NCI-H2029 (cell line): ENCODE results near the gene HOXD3.

ENCODE experiments used
- DNase-seq: peaks from one replicate; lab custom pipeline; 2025; lab: John Stamatoyannopoulos, UW

The HOXD3 gene

DNA sequence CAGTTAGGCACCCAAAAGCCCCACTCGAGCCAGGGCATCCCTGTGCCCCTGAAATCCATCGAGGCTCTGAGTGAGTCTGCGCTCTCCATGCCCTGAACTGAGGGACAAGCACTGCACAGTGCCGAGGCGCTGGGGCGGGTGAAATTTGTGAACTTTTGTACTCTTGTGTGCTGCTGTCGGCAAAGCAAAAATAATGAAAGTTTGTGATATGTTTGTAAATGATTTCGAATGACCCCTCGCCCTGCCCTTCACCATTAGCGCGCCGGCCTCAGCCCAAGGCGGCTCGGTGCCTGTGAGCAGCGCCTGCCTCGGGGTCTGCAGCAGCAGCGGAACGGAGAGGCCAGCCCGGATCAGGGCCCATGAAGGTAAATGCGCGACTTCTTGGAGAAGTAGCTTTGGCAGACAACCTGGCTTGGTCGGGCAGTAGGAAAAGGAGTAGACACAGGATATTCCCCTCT is 7.6 kb upstream of the HOXD3 start:
- no peak for DNase-seq

DNA sequence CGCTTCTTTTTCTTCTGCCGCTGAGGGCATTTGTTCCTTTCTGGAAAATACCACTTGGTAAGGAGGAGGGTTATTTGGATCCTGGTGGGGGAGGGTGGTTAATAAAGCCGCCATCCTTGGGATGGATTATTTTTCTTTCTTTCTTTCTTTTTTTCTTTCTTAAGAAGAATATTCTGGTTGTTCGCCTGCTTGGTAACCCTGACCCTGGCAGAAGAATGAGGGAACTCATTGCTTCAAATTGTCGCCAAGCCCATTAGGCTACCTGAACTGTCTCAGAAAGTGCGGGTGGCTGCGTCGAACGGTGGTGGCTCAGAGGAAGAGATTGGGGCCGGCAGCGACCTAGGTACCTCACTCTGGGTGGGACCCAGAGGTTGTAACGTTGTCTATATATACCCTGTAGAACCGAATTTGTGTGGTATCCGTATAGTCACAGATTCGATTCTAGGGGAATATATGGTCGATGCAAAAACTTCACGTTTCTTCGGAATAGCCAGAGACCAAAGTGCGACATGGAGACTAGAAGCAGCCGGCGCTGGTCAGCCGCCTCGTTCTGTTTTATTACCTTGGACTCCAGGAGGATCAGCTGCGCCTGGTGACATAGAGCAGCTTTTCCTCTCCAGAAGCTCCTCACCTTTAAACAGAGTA is 7.0 kb upstream of the HOXD3 start:
- no peak for DNase-seq

GRCh38 chr2:176150584-176151441 is 6.3 kb upstream of the HOXD3 start:
- DNase-seq: no peak

DNA sequence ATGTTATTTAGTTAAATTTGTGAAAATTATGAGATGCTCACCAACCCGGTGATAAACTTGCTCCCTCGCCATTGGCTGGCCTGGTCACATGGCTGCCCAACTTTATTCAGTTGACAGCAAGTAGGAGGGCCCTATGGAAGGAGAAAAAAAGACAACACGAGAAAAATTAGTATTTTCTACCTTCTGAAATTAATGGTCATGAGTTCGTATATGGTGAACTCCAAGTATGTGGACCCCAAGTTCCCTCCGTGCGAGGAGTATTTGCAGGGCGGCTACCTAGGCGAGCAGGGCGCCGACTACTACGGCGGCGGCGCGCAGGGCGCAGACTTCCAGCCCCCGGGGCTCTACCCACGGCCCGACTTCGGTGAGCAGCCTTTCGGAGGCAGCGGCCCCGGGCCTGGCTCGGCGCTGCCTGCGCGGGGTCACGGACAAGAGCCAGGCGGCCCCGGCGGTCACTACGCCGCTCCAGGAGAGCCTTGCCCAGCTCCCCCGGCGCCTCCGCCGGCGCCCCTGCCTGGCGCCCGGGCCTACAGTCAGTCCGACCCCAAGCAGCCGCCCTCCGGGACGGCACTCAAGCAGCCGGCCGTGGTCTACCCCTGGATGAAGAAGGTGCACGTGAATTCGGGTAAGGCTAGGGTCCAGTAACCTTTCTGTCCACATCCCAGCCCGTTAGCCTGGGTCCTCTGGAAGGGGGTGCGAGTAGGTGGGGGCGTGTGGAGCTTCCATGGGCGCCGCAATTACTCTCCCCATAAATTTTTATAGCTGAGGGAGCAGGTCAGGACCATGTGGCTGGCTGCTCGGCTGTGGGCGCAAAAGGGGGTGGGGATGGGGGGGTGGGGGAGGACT is 5.4 kb upstream of the HOXD3 start, which contains the start of gene HOXD4:
TSS of gene HOXD4 (plus strand) at position 109 of the 846 bp plus-strand sequence. CDS start at position 193, 84 bp downstream.
- no peak for DNase-seq

GRCh38 chr2:176152350-176153181 is 4.5 kb upstream of the HOXD3 start:
- DNase-seq: no peak

DNA sequence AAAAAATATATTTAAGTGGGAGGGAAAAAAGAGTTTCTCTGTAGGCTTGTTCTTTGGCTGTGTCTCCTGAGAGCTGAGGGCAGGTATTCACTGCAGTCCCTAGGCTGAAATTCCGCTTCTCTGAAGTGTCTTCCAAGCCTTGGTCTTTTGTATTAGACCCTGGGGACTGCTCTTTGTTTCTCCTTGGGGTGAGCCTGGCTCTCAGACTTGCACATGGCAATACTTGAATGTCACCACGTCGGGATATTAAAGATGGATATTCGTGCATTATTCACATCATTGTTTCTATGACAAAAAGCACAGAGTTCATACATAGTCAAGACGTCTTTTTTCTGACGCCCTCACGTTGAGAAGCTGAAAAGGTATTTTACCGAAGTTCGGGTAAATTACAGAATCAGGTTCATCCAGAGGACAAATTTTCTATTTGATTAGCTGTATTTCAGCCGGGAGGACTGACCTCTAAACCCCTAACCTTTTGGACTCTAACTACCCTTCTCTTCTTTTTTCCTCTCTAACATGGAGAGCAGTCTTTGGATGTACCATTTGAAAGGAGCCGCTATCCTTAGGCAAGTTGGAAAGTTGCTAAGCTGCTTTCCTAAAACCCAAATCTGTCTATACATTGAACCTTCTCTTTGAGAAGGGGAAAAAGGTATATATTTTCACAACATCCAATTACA is 2.4 kb upstream of the HOXD3 start:
- no peak for DNase-seq

DNA sequence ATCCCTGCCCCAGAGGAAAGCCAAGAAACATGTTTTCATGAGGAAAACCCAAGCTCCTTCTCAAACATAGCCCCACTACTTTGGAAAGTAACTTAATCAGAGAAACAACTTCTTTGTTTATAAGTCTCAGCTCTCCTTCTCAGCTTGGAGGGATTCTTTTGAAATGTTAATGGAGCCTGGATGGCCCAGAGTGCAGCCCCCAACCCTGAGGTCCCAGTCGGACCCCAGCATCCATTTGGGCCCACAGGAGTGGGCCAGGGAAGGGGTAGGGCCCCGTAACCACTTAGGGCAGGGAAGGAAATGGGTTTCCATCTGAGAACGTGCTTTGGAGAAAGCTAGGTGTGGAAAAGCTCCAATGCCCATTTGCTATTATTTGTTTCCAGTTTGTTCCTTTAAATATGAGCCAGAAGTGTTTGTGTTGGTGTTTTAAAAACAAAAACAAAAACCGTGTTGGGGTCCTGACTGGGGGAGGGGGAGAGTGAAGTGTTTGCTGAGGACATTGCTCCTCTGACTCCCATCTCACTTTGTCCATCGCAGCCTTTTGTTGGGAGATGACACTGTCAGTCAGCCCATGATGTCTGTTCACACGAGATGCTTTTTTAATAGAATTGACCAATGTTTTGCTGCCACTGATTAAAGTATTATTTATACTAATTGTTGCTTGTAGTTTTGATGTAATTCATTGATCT is 1.6 kb upstream of the HOXD3 start:
- no peak for DNase-seq

DNA sequence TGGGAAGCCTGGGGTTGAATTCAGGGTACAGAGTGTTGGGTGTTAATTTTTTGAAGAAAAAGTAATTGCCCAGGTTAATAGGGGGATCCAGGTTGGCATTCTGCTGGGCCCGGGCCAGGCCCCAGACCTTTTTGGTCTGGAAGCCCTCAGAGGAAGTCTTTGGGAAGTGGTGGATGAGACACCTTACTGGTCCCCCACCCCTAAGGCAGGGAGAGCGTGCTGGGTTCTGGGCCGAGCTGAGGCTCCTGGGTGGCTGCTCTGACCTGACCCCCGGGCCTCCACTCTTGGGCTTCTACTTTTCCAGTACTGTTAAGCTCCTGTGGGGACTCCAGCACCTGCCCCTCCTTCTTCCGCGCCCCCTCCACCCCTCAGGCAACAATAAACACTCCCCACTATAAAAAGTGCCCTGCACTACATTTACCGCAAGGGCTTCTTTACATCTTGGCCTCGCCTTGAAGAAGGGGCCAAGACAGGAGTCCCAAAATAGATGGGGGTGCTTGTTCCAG is 753 bp upstream of the HOXD3 start:
- DNase-seq: no peak

DNA sequence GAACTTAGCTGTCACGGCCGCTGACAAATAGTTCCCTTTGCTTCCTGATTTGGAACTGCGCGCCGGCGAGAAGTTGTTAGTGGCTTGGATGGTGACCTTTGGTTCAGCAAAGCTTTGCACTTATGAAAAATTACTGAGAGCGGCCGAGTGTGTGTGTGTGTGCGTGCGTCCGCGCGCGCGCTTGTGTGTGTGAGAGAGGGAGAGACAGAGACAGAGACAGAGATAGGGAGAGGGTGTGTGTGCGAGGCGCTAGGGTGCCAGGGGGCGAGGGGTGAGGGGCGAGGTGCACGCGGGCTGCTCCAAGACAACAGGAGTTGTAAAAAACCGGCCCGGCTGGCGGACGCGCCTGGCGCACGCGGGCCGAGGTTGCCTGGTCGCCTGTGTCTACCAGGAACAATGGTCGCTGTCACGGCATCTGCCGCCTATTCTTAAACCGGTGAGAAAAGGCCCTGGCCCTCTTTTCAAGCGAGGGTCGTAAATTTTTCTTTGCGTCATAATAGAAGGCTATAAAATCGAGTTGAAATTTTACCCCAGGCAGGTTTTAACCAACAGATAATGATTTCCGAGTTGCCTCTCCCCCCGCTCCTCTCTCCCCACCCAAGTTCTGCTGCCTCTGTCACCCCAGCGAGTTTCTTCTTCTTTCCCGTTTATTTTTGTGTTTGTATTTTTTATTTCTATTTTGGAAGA is 535 bp downstream of the HOXD3 start:
- peak; percentile 42 for DNase-seq

DNA sequence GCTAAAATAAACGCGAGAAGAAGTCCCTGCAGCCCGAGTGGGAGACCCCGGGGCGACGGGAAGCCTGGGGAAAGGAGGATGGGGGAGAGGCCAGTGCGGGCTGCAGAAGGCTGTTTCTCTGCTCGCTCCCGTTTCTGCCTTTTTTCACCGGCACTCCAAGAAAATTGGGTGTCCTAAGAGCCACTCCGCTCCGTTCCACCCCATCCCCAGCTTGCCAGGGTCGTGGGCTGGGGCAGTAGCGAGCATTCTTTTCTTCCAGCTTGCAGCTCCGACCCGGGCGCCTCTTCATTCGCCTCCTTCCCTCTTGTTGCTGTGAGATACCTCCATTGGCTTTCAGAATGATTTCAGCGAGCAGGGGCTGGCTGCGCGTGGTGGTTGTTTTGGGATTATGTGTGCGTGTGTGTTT is 1.1 kb downstream of the HOXD3 start:
- DNase-seq: no peak

- DNase-seq: no peak
Observed at GRCh38 chr2:176158855-176159662, 2.0 kb downstream of the HOXD3 start.

DNA sequence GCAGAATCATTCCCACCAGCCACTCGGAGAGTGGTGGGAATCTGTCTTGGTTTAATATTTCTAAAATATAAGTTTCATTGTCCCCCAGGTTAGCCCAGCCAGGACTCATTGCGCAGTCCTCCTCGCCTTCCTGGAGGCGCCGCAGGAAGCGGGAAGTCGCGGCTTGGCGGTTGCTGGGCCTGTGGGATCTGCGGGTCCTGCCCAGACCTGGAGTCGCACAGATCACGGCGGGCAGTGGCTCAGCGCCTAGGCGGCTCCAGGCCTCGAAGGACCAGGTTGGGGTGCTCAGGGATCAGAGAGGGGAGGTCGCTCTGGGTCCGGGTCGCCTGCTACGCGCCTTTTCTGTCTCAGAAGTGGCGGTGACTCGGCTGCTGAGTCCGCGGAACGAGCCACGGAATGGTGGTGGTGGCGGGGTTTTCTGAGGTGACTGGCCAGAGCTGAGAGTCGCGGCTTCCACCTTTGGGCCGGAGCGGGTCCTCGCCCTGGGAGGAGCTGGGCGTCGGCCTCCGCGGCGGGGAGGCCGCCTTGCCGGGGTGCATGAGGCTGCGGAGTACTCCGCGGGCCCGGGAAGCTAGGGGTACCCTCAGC is 2.6 kb downstream of the HOXD3 start:
- no peak for DNase-seq

DNA sequence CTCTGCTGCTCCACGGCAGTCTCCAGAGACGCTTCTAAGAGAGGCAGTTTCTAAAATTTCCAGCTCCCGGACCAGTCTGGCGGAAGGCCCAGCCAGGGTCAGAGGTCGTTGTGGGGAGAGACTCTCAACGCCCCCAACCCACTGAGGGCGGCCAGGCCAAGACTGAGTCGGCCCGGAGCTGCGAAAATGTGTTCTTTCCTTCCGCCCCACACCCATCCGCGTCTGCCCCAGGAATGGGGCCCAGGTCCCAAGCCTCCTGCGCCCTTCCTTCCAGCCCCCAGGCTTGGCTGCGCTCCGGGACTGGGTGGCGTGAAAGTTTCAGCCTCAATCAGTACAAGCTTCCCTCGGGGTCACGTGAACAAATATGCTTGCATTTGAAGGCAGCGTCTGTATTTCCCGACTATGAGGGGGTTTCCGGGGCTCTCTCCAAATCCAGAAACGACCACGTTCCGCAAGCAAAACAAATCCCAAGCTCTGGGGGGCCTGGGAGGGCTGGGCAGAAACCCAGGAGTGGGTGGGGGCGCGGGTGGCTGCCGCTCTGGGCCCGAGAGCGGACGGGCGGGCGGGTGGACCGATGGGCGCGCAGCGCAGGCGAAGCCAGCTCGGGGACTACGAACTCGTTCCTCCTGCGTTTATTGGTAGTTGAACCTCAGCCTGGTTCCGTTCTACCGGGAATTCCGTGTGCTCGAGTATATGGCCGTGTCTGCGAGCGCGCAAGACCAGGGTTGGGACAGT is 3.3 kb downstream of the HOXD3 start:
- DNase-seq: no peak

GRCh38 chr2:176160986-176161824 is 4.1 kb downstream of the HOXD3 start:
- no peak for DNase-seq

GRCh38 chr2:176161825-176162626 is 4.9 kb downstream of the HOXD3 start:
- no peak for DNase-seq
